NCI-H2196 (cell line): ENCODE data around the gene ARL3.
"Not testable (repeated sequence)": the region's sequence is repeated elsewhere in the genome, so short reads cannot be mapped to it uniquely, and the experiment has no call there.

ENCODE experiments used
- DNase-seq: peaks from one replicate; lab custom pipeline; 2025; ENCODE audit not compliant: unreplicated experiment; lab: John Stamatoyannopoulos, UW

Gene ARL3

GRCh38 chr10:102705531-102705930, 8.7 kb downstream of the ARL3 start:
- no peak for DNase-seq

- DNase-seq, result no peak
Measured at GRCh38 chr10:102704915-102705314, 9.3 kb downstream of the ARL3 start.

- DNase-seq, result no peak
Measured at GRCh38 chr10:102702742-102703141, 11.5 kb downstream of the ARL3 start.

- DNase-seq, result no peak
Measured at GRCh38 chr10:102701796-102702195, 12.4 kb downstream of the ARL3 start.

- DNase-seq, result no peak
Measured at GRCh38 chr10:102701272-102701671, 12.9 kb downstream of the ARL3 start.

- DNase-seq, result no peak
Measured at GRCh38 chr10:102698894-102699293, 15.3 kb downstream of the ARL3 start.

GRCh38 chr10:102696736-102697135, 17.5 kb downstream of the ARL3 start:
- DNase-seq, result no peak

GRCh38 chr10:102695401-102695800, 18.8 kb downstream of the ARL3 start:
- not testable (repeated sequence) for DNase-seq

- DNase-seq, result no peak
Measured at GRCh38 chr10:102691285-102692066, 22.7 kb downstream of the ARL3 start.

- no peak for DNase-seq
Measured at GRCh38 chr10:102683736-102684135, 30.5 kb downstream of the ARL3 start.

- DNase-seq, result no peak
Measured at GRCh38 chr10:102682981-102683380, 31.2 kb downstream of the ARL3 start.

GRCh38 chr10:102682416-102682815, 31.8 kb downstream of the ARL3 start:
- DNase-seq, result no peak

GRCh38 chr10:102681696-102682095, 32.5 kb downstream of the ARL3 start:
- no peak for DNase-seq

GRCh38 chr10:102679596-102679995, 34.6 kb downstream of the ARL3 start:
- no peak for DNase-seq

- DNase-seq, result peak; percentile 58
Measured at GRCh38 chr10:102678842-102679289, 35.3 kb downstream of the ARL3 start.

- no peak for DNase-seq
Measured at GRCh38 chr10:102678068-102678400, 36.2 kb downstream of the ARL3 start.

- DNase-seq, result no peak
Measured at GRCh38 chr10:102677331-102678067, 36.7 kb downstream of the ARL3 start.

GRCh38 chr10:102676534-102677315, 37.5 kb downstream of the ARL3 start:
- no peak for DNase-seq

GRCh38 chr10:102675666-102676533, 38.3 kb downstream of the ARL3 start:
- DNase-seq, result no peak

- no peak for DNase-seq
Measured at GRCh38 chr10:102675011-102675665, 39.1 kb downstream of the ARL3 start.
